GM19193 (cell line): ENCODE results near the gene TSPAN9.

Experiments
- POLR2A ChIP-seq: IDR thresholded peaks from 4 replicates; pipeline ENCODE4 v1.6.1; 2011; ENCODE audit not compliant: insufficient read depth, insufficient read length; ENCODE audit errors: extremely low read depth

Gene TSPAN9

GRCh38 chr12:3246253-3246652 is 169.1 kb downstream of the TSPAN9 start:
- TF ChIP-seq POLR2A, result no peak

DNA sequence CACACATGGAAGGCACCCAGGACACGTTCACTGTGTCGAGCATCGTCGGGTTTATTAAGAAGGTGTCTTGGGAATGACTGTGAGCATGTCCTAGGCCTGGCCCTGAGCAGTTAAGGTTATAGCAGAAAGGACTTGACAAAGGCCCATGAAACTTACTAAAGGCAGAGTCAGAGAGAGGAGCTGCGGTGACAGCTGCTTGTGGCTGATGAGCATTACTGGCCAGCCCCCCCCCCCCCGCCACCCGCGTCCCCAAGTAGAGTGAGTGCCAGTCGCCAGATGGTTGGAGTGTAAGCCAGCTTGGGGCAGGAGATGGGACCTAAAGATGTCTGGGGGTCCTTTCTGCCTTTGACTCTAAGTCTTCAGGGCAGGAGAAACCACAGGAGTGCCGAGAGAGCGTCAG is 169.9 kb downstream of the TSPAN9 start:
- TF ChIP-seq POLR2A, result no peak

DNA sequence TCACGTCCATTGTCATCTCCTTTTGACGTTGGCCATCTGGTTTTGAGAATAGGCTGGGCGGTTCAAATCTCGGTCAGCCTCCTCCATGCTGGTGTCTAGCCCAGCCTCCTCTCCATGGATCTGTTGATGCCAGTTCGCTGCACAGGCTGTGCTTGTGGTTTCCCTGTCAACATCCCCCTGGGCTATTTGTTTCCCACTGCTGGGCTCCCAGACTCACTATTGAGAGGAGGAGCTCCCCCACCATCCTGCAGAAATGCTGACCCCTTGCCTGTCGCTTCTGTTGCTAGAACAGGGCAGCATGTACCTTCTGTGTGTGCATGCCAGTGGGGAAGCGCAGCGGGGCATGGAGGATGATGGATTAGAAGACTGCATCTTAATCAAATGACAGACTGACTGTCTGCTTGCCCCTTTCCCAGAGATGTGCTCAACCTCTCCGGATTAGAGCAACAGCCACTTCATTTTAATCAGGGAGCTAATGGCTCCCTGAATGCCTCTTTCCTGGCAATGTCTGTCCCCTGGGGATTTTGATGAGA is 170.5 kb downstream of the TSPAN9 start:
- TF ChIP-seq POLR2A, result no peak

GRCh38 chr12:3249081-3249800 is 172.1 kb downstream of the TSPAN9 start:
- no peak for TF ChIP-seq POLR2A

- no peak for TF ChIP-seq POLR2A
Measured at GRCh38 chr12:3250034-3250433, 172.9 kb downstream of the TSPAN9 start.

DNA sequence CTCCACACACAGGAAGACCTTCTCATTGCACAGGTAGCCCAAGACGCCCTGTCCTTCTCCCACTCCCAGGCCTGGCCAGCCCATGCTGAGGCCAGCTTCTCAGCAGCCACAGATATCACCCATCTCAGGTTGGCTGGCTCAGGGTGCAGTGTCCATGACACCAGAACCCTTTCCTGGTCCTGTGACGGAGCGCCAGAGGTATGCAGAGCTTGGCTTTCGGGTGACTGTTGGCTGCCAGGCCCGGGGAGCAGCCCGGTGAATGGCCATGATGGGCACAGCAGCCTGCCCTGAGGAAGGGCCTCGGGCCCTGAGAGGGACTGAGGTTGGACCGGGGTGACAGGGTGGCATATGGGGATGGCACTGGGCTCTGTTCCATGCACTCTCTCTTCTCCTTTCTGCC is 173.4 kb downstream of the TSPAN9 start:
- no peak for TF ChIP-seq POLR2A

DNA sequence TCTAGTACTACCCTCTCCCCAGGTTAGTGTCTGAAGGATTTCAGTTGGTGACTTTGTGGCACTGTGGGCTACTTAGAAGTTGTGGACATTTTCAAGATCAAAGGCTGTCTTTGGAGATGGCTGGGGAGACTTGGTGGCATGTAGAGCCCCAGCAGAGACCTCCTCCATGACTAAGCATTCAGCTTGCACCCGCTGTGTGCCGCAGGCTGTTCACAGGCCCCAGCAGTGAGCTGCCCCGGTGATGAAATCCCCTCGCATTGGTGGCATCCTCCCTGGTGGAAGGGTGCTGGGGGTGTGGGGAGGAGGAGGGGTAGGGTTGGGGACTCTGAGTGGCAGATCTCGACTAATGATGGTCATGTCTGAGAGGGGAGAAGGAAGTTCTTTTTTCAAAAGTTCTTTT is 173.9 kb downstream of the TSPAN9 start:
- no peak for TF ChIP-seq POLR2A

DNA sequence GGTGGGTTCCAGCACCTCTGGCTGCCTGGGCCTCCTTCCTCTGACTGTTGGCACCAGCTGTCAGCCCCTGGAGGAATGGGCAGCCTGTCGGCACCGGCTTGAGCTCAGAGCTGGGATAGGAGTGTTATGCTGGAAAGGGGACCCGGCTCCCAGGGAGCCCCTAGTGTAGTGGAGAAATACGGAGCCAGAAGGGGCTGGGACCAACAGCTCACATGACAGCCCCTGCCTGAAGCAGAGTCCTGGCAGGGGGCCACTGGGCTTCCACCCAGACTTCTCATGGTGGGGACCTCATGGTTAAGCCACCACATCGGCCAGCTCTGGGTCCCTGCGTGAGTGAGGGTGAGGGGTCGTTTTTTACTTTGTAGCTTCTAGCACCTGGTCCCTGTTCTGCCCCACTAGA is 174.5 kb downstream of the TSPAN9 start:
- TF ChIP-seq POLR2A, result no peak

DNA sequence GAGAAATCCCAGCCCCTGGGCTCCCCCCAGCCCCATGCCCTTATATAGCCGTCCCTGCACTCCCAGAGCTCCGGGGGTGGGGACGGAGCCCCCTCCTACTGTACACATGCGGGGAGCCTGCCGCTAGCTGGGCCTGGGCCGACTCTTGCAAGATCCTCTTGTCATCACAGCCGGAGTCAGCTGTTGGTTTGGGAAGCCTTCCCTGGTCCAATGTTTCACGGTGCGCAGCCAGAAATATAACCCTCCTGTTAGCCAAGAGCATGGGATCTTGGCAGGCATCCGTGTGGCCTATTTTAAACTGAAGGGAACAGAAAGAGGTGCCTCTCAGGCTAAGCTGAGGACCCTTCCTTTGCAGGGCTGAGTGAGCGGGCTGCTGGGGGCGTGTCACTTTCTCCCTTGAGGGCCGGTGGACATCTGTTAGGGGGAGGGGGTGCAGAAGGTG is 175.3 kb downstream of the TSPAN9 start:
- TF ChIP-seq POLR2A, result no peak

DNA sequence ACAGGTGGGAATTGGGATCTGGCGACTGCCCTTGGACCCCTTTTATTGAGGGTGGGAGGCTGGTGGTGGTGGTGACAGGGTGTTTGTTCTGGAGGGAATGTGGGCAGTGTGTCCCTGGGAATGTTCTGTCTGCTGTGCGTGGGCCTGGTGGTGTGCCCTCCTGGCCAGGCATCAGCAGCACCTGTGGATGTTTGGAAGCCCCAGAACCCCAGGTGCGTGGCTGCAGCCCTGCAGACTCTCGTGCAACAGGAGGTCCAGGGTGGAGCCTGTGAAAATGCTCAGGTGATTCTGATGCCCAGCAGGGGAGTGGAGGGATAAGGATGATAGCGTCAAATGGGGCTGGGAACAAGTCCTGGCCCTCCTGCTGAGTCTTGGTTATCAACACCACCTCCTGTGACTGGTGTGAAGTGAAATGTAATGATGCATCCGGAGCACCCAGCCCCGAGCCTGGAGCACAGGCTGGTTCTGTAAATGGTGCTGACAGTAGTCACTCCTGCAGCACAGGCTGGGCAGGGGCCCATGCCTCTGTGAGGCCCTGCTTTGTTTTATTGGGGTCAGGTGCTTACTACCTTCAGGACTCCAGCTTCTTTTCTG is 176.6 kb downstream of the TSPAN9 start:
- no peak for TF ChIP-seq POLR2A

- TF ChIP-seq POLR2A, result no peak
Measured at GRCh38 chr12:3255057-3255456, 177.9 kb downstream of the TSPAN9 start.

GRCh38 chr12:3256103-3256631 is 179.0 kb downstream of the TSPAN9 start:
- TF ChIP-seq POLR2A, result no peak

GRCh38 chr12:3257411-3257810 is 180.2 kb downstream of the TSPAN9 start:
- no peak for TF ChIP-seq POLR2A

- TF ChIP-seq POLR2A, result no peak
Measured at GRCh38 chr12:3259973-3260372, 182.8 kb downstream of the TSPAN9 start.

DNA sequence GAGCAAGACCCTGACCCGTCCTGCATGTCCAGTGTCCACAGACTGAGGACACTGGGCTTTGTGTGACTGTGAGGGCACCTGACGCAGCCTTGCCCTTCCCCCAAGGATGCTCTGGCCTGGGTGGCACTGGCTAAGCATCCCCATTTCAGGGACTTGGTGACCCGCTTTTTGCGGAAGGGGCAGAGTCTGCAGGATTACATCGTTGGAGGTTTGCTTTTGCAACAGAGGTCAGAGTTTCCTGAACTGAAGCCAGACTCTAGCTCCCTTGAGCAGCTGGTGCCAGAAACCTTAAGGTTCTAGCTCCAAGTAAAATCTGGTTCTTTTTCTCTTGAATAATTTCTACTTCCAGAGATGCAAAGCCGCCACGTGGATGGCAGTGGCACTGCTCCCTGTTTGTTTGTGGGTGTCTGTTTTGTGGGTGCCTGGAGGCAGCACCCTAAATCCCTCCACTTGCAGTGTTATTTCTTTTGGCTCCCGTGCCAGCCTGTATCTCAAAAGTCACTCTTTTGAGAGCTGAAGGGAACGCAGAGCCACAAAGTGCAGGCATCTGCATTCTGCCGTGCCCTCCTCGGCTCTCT is 184.7 kb downstream of the TSPAN9 start:
- no peak for TF ChIP-seq POLR2A

- no peak for TF ChIP-seq POLR2A
Measured at GRCh38 chr12:3262470-3262869, 185.3 kb downstream of the TSPAN9 start.
